GM23248 (cell line): Measurements from ENCODE around the gene ZNF319.

Experiments used
- EZH2 ChIP-seq: fragments of 200-600 bp; sonication (generic); IDR thresholded peaks from 2 replicates; pipeline ENCODE4 v1.6.1; 2018; ENCODE audit warnings: antibody characterized with exemption, mild to moderate bottlenecking; ENCODE audit not compliant: insufficient read depth, poor library complexity, severe bottlenecking
- EZH2phosphoT487 ChIP-seq: fragments of 200-600 bp; sonication (generic); IDR thresholded peaks from 2 replicates; pipeline ENCODE4 v1.6.1; 2018; ENCODE audit warnings: antibody characterized with exemption, moderate library complexity, mild to moderate bottlenecking, low read depth; ENCODE audit not compliant: insufficient read depth

DNA sequence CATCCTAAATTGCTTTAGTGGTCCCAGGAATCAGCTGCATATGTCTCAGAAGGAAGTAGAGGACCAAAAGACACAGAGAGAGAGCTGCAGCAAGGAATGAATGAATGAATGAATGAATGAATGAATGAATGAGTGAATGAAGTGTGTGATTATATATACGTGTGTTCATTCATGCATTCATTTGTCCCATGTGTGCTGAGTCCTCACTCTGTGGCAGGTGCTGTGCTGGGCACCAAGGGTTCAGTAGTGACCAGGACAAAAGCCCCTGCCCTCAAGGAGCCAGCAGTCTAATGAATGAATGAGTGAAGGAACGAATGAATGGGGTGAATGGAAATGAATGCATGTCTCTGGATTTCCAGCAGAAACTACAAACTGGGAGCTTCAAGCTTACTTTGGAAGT lies 38.9 kb downstream of the ZNF319 start:
- no peak for TF ChIP-seq EZH2
- TF ChIP-seq EZH2phosphoT487, result no peak
